Measurements from ENCODE around the gene NGEF.

DNA sequence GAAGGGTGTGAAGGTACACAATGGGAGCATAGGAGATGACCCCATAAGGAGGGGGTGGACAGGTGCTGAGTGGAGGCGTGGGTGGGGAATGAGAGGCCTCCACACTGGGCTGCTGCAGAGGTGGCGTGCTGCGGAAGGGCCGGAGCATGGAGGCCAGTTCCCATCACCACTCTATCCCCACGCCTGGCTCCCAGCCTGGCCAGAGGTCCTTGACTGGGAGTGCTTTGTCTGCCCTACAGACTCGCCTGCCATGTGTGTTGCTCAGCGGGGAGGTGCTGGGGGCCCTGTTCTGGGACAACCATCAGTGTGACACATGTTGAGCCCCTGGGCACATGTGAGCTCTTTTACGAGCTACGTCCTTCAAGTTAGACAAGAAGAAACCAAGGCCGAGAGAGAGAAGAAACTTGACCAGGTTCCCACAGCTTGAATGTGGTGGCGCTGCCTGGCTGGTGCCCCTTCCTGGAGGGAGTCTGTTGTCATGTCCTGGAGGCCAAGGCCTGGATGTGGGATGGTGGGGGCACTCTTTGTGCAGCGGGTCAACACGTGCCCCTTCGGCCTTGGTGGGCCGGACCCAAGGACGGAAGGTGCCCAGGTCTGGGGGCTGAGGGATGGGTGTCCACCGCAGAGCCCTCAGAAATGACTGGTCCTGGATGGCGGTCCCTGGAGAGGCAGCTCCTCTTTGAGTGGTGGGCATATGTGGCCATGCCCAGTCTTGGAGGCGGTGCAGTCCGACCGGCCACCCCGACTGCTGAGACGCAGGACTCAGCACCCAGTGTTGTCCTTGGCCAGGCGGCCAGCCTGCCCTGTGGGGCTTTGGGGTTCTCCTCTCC is 45.9 kb upstream of the NGEF start:
- TF ChIP-seq YY1 (IDR thresholded peaks at IDR 0.05; ENCODE audit: insufficient read depth, insufficient read length) (no peak), ZNF274 (IDR thresholded peaks at IDR 0.05; ENCODE audit: low read depth, low read length) (no peak), SUZ12 (IDR thresholded peaks at IDR 0.05; ENCODE audit: extremely low read depth, insufficient read depth, insufficient read length) (no peak)
